Measurements from ENCODE around the gene WFDC1. TPM values are rescaled to one million over a fixed set of nuclear protein-coding genes. Genes with fewer than 3 reads are reported as not detected.

The WFDC1 gene
- total RNA-seq, 1 donor from 2014 or later = 0.34 TPM

GRCh38 chr16:84323606-84324005 is 28.9 kb downstream of the WFDC1 start:
- no peak overlapping the region for H3K4me3 Mint-ChIP-seq (ENCODE audit: unreplicated experiment)
- no peak overlapping the region for H3K4me2 ChIP-seq (ENCODE audit: low read length)
- H3K9me3 Mint-ChIP-seq (ENCODE audit: unreplicated experiment) = peaks cover 8% of the 10 kb centered on the region
- no peaks in the 10 kb centered on the region for H3K4me1 Mint-ChIP-seq (ENCODE audit: low read depth, unreplicated experiment)
- FAIRE-seq (no peak), DNase-seq (ENCODE audit: low read depth) (no peak)
- no peaks in the 10 kb centered on the region for H3K9me3 ChIP-seq (ENCODE audit: insufficient read depth, low read depth, low read length)
- no peak overlapping the region for H3K27ac Mint-ChIP-seq (ENCODE audit: unreplicated experiment)
- no peaks in the 10 kb centered on the region for H3K36me3 ChIP-seq (ENCODE audit: insufficient read depth, low read length)
- H2AFZ ChIP-seq (ENCODE audit: low read depth, low read length) = no peak overlapping the region
- peaks cover 13% of the 10 kb centered on the region for H3K27me3 Mint-ChIP-seq (ENCODE audit: low read depth, unreplicated experiment)
- no peak overlapping the region for H3K27ac ChIP-seq (ENCODE audit: low read depth, low read length)
- H4K20me1 ChIP-seq (ENCODE audit: insufficient read depth, low read length) = no peaks in the 10 kb centered on the region
- H3K9ac ChIP-seq (ENCODE audit: low read length) = no peak overlapping the region
- no peak overlapping the region for H3K4me3 ChIP-seq (ENCODE audit: insufficient read depth, low read depth, low read length)
- H3K79me2 ChIP-seq (ENCODE audit: insufficient read depth, low read length) = no peaks in the 10 kb centered on the region
- H3K36me3 Mint-ChIP-seq (ENCODE audit: low read depth, unreplicated experiment) = peaks cover 4% of the 10 kb centered on the region
- no peaks in the 10 kb centered on the region for H3K4me1 ChIP-seq (ENCODE audit: insufficient read depth, low read length)
- H3K27me3 ChIP-seq (ENCODE audit: insufficient read depth, low read length) = peaks cover 11% of the 10 kb centered on the region
- TF ChIP-seq CTCF (IDR thresholded peaks at IDR 0.05; ENCODE audit: insufficient read depth, low read depth, low read length) (no peak), EZH2 (IDR thresholded peaks at IDR 0.05; ENCODE audit: insufficient read depth, low read length) (no peak)

- H3K79me2 ChIP-seq (ENCODE audit: insufficient read depth, low read length) = no peaks in the 10 kb centered on the region
- no peaks in the 10 kb centered on the region for H4K20me1 ChIP-seq (ENCODE audit: insufficient read depth, low read length)
- no peak overlapping the region for H2AFZ ChIP-seq (ENCODE audit: low read depth, low read length)
- DNase-seq (ENCODE audit: low read depth) (peak; percentile 8), FAIRE-seq (no peak)
- Mint-ChIP-seq H3K9me3 (ENCODE audit: unreplicated experiment) (peaks cover 8% of the 10 kb centered on the region), H3K36me3 (ENCODE audit: low read depth, unreplicated experiment) (peaks cover 4% of the 10 kb centered on the region), H3K4me3 (ENCODE audit: unreplicated experiment) (no peak overlapping the region), H3K27me3 (ENCODE audit: low read depth, unreplicated experiment) (peaks cover 11% of the 10 kb centered on the region), H3K4me1 (ENCODE audit: low read depth, unreplicated experiment) (no peaks in the 10 kb centered on the region), H3K27ac (ENCODE audit: unreplicated experiment) (no peak overlapping the region)
- no peaks in the 10 kb centered on the region for H3K4me1 ChIP-seq (ENCODE audit: insufficient read depth, low read length)
- no peak for TF ChIP-seq EZH2 (IDR thresholded peaks at IDR 0.05; ENCODE audit: insufficient read depth, low read length)
- TF ChIP-seq CTCF (IDR thresholded peaks at IDR 0.05; ENCODE audit: insufficient read depth, low read depth, low read length) = no peak
- H3K9me3 ChIP-seq (ENCODE audit: insufficient read depth, low read depth, low read length) = no peaks in the 10 kb centered on the region
- H3K27ac ChIP-seq (ENCODE audit: low read depth, low read length) = no peak overlapping the region
- no peak overlapping the region for H3K4me2 ChIP-seq (ENCODE audit: low read length)
- peaks cover 11% of the 10 kb centered on the region for H3K27me3 ChIP-seq (ENCODE audit: insufficient read depth, low read length)
- H3K36me3 ChIP-seq (ENCODE audit: insufficient read depth, low read length) = no peaks in the 10 kb centered on the region
- H3K9ac ChIP-seq (ENCODE audit: low read length) = no peak overlapping the region
- no peak overlapping the region for H3K4me3 ChIP-seq (ENCODE audit: insufficient read depth, low read depth, low read length)
Measured at GRCh38 chr16:84324434-84325262, 30.0 kb downstream of the WFDC1 start.

GRCh38 chr16:84326545-84326944 is 31.9 kb downstream of the WFDC1 start:
- Histone ChIP-seq H3K27me3 (ENCODE audit: insufficient read depth, low read length) (peaks cover 8% of the 10 kb centered on the region), H2AFZ (ENCODE audit: low read depth, low read length) (no peak overlapping the region), H3K36me3 (ENCODE audit: insufficient read depth, low read length) (no peaks in the 10 kb centered on the region), H4K20me1 (ENCODE audit: insufficient read depth, low read length) (no peaks in the 10 kb centered on the region), H3K4me3 (ENCODE audit: insufficient read depth, low read depth, low read length) (no peak overlapping the region), H3K4me2 (ENCODE audit: low read length) (no peak overlapping the region), H3K9ac (ENCODE audit: low read length) (no peak overlapping the region), H3K27ac (ENCODE audit: low read depth, low read length) (no peak overlapping the region), H3K4me1 (ENCODE audit: insufficient read depth, low read length) (no peaks in the 10 kb centered on the region), H3K9me3 (ENCODE audit: insufficient read depth, low read depth, low read length) (no peaks in the 10 kb centered on the region), H3K79me2 (ENCODE audit: insufficient read depth, low read length) (no peaks in the 10 kb centered on the region)
- Mint-ChIP-seq H3K27me3 (ENCODE audit: low read depth, unreplicated experiment) (peaks cover 15% of the 10 kb centered on the region), H3K27ac (ENCODE audit: unreplicated experiment) (no peak overlapping the region), H3K36me3 (ENCODE audit: low read depth, unreplicated experiment) (peaks cover 4% of the 10 kb centered on the region), H3K9me3 (ENCODE audit: unreplicated experiment) (peaks cover 15% of the 10 kb centered on the region), H3K4me3 (ENCODE audit: unreplicated experiment) (no peak overlapping the region), H3K4me1 (ENCODE audit: low read depth, unreplicated experiment) (peaks cover 2% of the 10 kb centered on the region)
- TF ChIP-seq EZH2 (IDR thresholded peaks at IDR 0.05; ENCODE audit: insufficient read depth, low read length) (no peak), CTCF (IDR thresholded peaks at IDR 0.05; ENCODE audit: insufficient read depth, low read depth, low read length) (no peak)
- no peak for DNase-seq (ENCODE audit: low read depth)
- no peak for FAIRE-seq

All from astrocyte (in vitro differentiated cells and primary cell).